Right atrium auricular region (tissue), 2 donors: ENCODE data around the gene MINK1. TPM values are rescaled to one million over a fixed set of nuclear protein-coding genes. Genes with fewer than 3 reads are reported as not detected.

Source experiments
- DNase-seq: peaks from one replicate; pipeline ENCODE4 v3.0.0-alpha.2; 2019; ENCODE audit warnings: low spot score
- H3K27ac ChIP-seq, 2 donors: fragments of 200-600 bp; sonication (generic); 1 replicate in 1 of 2; 2 replicates in 1 of 2; pipeline ENCODE4 v1.5.1; 2016 to 2019
- H3K27me3 ChIP-seq, 2 donors: fragments of 200-600 bp; sonication (generic); one replicate each; pipeline versions ENCODE4 v1.5.1 to v1.6.0; 2017 to 2019
- H3K36me3 ChIP-seq: fragments of 200-600 bp; sonication (generic); one replicate; pipeline ENCODE4 v1.5.1; 2016
- H3K4me1 ChIP-seq, 2 donors: fragments of 200-600 bp; sonication (generic); one replicate each; pipeline versions ENCODE4 v1.5.1 to v1.6.0; 2017 to 2019
- H3K4me3 ChIP-seq, 2 donors: fragments of 200-600 bp; sonication (generic); 1 replicate in 1 of 2; 2 replicates in 1 of 2; pipeline ENCODE4 v1.5.1; 2017 to 2019; ENCODE audit warnings: mild to moderate bottlenecking in 1 of 2, moderate library complexity in 1 of 2
- H3K9me3 ChIP-seq, 2 donors: fragments of 200-600 bp; sonication (generic); one replicate each; pipeline ENCODE4 v1.5.1; 2019
- CTCF ChIP-seq, 2 donors: fragments of 200-600 bp; sonication (generic); IDR thresholded peaks; one replicate each; pipeline ENCODE4 v1.5.1; 2019; ENCODE audit warnings: antibody characterized with exemption in 2 of 2
- total RNA-seq, 2 donors: library from RNA; depleted of rRNA; stranded (reverse); fragments of >200 nt; gene quantifications; one replicate each; pipeline ENCODE4 v1.1.0, GENCODE V29; 2016

Gene MINK1
- total RNA-seq, 2 donors from 2014 or later, result 20.9 to 22.2 TPM

- H3K27ac ChIP-seq, result no peak overlapping the region
- H3K4me3 ChIP-seq, result no peak overlapping the region
- DNase-seq, result no peak
- TF ChIP-seq CTCF (IDR thresholded peaks at IDR 0.05), result no peak
- no peaks in the 10 kb centered on the region for H3K36me3 ChIP-seq
- no peaks in the 10 kb centered on the region for H3K9me3 ChIP-seq
- no peaks in the 10 kb centered on the region for H3K27me3 ChIP-seq
- peaks cover 0 to 19% of the 10 kb centered on the region in 2 donors for H3K4me1 ChIP-seq
Measured at GRCh38 chr17:4851084-4851483, 17.9 kb downstream of the MINK1 start.

GRCh38 chr17:4852567-4853207, 19.5 kb downstream of the MINK1 start:
- no peaks in the 10 kb centered on the region for H3K27me3 ChIP-seq
- no peak for DNase-seq

GRCh38 chr17:4853208-4853671, 20.1 kb downstream of the MINK1 start:
- DNase-seq, result no peak
- H3K36me3 ChIP-seq, result no peaks in the 10 kb centered on the region
- H3K4me3 ChIP-seq, result no peak overlapping the region
- peaks cover 0 to 31% of the 10 kb centered on the region in 2 donors for H3K4me1 ChIP-seq
- no peak for TF ChIP-seq CTCF (IDR thresholded peaks at IDR 0.05)
- H3K27me3 ChIP-seq, result no peaks in the 10 kb centered on the region
- H3K27ac ChIP-seq, result no peak overlapping the region
- no peaks in the 10 kb centered on the region for H3K9me3 ChIP-seq

More at GRCh38 chr17:4852567-4853207, 19.5 kb downstream of the MINK1 start:
- no peaks in the 10 kb centered on the region for H3K36me3 ChIP-seq
- H3K9me3 ChIP-seq, result no peaks in the 10 kb centered on the region
- H3K4me3 ChIP-seq, result no peak overlapping the region
- H3K4me1 ChIP-seq, result peaks cover 0 to 31% of the 10 kb centered on the region in 2 donors
- TF ChIP-seq CTCF (IDR thresholded peaks at IDR 0.05), result no peak
- no peak overlapping the region for H3K27ac ChIP-seq

- Histone ChIP-seq H3K36me3 (no peaks in the 10 kb centered on the region), H3K4me1 (peaks cover 0 to 40% of the 10 kb centered on the region in 2 donors), H3K4me3 (no peak overlapping the region), H3K27ac (no peak overlapping the region), H3K27me3 (no peaks in the 10 kb centered on the region), H3K9me3 (no peaks in the 10 kb centered on the region)
- TF ChIP-seq CTCF (IDR thresholded peaks at IDR 0.05), result no peak
- no peak for DNase-seq
Measured at GRCh38 chr17:4854111-4854681, 21.1 kb downstream of the MINK1 start.

GRCh38 chr17:4856271-4856936, 23.3 kb downstream of the MINK1 start:
- no peak for DNase-seq
- H3K9me3 ChIP-seq, result no peaks in the 10 kb centered on the region
- no peaks in the 10 kb centered on the region for H3K36me3 ChIP-seq
- TF ChIP-seq CTCF (IDR thresholded peaks at IDR 0.05), result no peak
- no peak overlapping the region for H3K4me3 ChIP-seq
- H3K4me1 ChIP-seq, result peaks cover 0 to 49% of the 10 kb centered on the region in 2 donors
- no peak overlapping the region for H3K27ac ChIP-seq
- H3K27me3 ChIP-seq, result no peaks in the 10 kb centered on the region
